HK-2 (cell line): Measurements from ENCODE around the gene VWC2.
"Not testable (repeated sequence)": the region's sequence is repeated elsewhere in the genome, so short reads cannot be mapped to it uniquely, and the experiment has no call there.

Experiments
- DNase-seq: peaks from one replicate; pipeline ENCODE4 v3.0.0-alpha.2; 2018; ENCODE audit not compliant: unreplicated experiment

Gene VWC2

DNA sequence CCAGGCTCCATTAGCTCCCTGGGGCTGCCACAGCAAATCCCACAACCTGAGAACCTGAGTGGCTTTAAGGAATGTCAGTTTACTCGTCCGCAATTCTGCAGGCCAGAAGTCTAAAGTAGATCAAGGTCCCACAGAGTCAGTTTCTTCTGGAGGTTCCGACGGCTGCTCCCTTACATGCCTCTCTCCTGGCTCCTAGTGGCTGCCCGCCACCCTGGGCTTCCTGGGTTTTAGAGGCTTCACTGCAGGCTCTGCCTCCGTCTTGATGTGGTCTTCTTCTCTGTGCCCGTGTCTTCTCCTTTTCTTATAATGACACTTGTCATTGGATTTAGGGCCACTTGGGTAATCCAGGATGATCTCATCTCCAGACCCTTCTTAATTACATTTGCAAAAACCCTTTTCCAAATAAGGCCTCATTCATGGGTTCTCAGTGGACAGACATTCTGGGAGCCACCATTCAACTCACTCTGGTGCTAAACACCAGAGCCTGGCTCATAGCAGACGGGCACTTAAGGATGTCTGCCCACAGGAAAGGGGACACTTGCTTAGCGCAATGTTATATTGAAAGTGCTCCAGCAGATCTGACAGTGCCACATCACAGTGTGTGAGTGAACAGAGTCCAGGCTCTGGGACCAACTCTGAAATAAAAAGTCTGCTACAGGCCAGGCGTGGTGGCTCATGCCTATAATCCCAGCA lies 77.6 kb downstream of the VWC2 start:
- no peak for DNase-seq

DNA sequence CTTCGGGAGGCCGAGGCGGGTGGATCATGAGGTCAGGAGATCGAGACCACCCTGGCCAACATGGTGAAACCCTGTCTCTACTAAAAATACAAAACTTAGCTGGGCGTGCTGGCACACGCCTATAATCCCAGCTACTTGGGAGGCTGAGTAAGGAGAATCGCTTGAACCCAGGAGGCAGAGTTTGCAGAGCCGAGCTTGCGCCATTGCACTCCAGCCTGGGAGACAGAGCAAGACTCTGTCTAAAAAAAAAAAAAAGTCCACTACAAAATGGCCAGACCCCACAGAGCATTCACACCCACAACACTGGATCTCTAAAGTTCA lies 78.1 kb downstream of the VWC2 start:
- not testable (repeated sequence) for DNase-seq

DNA sequence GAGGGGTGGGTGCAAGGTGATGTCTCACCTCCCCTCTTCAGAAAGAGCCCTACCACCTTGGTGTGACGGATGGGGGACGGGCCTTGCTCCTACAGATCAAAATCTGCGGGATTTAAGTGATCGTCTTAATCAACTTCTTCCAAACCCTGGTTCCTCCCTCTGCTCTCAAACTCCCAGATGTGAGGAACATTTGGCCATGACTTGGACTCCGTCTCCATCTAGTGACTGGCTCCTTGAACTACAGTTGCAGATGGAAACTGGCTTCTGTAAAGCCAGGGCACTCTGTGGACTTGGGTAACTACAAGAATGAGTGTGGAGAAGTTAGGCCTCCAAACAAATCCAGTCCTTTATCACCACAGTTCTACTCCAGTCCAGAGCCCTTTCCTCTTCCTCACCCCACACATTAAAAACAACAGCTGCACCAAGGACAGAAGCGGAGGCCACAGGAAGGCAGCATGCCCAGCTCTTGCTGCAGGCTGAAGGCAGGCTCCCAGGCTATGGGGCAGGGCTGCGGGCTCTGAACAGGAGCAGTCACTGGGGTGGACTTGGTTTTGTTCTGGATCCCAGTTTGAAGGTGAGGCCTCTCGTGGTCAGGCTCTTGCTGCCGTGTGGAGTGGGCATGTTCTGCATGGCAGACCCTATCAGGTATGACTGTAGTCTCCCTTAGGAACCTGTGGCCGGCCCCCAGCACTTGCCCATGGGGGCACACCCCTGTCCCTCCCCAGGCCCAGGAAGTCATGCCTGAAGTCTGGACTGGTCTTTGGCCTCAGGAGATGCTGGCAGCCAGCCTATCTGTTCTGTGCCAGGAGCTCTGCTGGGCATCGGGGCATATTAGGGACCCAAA lies 79.4 kb downstream of the VWC2 start:
- DNase-seq = peak; percentile 27

DNA sequence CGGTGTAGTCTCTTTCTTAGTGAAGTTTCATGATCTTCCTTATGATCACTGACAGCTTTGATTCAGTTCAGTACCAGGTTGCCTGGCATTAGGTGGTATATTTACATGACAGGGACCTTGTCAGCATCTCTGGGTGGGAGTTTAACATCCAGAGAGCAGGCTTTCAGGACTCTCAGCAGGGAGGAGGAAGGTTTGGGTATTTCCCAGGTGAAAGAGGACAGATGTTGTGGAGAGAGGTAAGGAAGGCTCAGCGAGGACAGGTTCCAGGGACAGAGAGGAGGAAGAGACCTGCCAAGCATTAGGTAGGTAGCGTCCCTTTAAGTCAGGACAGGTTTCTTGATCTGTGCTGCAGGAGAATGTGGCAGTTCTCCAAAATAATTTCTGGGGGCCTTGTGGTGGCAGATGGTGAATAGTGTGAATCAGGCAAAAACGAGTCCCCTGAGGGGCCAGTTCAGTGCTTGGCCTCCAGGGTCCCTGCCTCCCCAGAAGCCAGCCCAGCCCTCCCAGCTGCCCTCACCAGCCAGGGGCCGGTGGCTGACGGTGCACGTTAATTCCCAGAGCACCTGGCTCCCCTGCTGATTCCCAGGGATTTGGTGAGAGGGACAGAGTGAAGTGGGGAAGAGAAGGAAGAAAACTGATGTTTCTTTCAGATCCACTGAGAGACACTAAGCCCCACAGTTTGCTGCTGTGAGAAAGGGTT lies 82.0 kb downstream of the VWC2 start:
- DNase-seq = no peak

DNA sequence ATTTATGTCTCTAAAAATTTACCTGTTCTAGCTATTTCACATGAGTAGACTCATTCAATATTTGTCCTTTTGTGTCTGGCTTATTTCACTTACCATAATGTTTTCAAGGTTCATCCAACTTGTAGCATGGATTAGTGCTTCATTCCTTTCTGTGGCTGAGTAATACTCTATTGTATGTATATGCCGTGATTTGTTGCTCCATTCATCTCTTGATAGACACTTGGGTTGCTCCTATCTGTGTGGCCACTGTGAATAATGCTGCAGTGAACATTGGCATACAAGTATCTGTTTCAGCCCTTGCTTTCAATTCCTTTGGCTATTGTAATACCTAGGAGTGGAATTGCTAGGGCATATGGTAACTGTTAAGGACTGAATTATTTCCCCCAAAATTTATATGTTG lies 86.9 kb downstream of the VWC2 start:
- DNase-seq = no peak

DNA sequence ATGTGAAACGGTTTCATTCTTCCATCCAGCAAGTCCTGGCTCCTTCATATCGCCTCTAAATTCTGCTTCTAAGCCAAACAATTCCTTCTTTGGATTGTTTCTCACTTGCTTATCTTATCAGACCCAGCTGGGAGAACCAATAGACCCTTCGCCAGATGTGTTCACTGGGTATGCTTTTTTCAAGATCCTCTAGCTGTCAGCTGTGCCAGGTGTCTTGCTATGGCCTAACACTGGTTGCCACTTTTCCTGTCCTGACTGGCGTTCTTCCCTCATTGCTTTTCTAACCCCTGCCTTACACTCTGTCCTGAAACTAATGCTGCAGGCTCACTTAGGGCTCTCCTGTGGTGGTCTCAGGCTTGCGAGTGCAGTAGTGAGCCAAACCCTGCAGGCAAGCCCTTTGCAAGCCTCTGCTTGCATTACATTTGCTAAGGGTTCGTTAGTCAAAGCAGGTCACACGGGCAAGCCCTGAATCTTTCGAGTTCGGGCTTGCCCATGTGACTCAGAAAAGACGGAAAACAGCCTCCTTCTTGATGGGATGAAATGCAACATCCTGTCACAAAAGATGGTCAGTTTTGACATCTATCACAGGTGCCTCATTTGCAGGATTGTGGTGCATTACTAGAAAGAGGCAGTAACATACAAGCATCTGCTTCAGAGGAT lies 92.8 kb downstream of the VWC2 start:
- DNase-seq = no peak

DNA sequence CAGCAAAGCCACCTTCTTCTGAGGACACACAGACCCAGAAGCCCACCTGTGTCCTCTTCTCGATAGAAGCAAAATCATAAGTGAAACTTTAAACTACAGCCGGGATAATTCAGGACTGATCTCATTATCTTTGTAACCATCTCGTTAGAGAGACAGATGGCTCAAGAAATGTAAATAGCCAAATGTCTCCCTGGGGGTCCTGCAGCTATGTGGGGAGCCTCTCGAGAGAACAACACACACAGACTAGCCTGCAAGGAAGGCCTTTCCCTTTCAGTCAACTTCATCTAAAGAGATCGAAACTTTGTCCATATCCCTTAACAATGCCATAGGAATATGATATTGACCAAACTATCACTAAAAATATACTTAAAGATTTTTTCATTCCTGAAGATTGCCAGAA lies 93.5 kb downstream of the VWC2 start:
- no peak for DNase-seq

DNA sequence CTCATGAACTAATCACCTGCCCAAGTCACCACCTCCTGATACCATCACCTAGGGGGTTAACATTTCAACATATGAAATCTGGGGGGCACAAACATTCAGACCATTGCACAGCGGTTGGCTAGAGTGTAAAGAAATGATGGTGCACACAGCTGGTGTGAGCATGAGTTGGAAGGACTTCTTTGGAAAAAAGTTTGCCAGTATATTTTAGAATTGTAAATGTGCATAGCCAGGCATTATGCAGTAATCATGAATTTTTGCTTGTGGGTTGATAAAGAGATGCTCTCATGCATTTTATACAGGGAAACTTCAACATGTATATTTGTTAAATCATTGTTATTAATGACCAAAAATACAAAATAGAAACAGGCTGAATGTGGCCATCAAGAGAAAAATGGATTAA lies 100.0 kb downstream of the VWC2 start:
- DNase-seq = no peak

DNA sequence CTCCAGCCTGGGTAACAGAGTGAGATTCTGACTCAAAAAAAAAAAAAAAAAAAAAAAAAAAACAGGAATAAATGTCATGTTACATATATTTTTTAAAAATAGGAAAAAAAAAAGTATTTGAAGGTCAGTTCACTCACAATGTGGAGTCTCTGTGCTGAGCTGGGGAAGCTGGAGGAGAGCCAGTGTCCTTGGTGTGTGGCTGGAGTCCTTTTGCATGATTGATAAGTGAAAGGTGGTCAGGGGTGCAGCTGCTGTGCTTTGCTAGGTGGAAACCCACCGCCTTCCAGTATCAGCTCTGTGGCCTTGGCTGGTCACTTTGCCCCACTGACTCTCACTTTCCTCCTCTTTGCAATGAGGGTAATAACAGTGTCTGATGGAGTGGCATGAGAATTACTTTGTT lies 101.9 kb downstream of the VWC2 start:
- no peak for DNase-seq

DNA sequence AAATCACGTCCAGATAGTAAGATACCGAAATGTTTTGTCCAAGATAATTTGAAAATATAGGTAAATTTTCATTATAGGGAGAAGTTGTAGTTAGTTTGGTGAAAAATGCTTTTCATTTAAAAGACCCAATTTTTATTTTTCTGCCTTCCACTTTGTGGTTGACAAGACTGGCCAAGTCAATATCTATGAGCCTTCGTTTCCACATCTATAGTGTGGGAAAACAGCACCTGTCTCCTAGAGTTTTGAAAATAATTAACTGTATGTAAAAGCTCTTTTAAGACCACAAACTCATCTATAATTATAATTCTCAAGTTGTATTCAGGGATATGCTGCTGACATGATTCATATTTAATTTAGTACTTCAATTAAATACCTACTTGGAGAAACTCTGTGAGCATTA lies 102.8 kb downstream of the VWC2 start:
- no peak for DNase-seq

DNA sequence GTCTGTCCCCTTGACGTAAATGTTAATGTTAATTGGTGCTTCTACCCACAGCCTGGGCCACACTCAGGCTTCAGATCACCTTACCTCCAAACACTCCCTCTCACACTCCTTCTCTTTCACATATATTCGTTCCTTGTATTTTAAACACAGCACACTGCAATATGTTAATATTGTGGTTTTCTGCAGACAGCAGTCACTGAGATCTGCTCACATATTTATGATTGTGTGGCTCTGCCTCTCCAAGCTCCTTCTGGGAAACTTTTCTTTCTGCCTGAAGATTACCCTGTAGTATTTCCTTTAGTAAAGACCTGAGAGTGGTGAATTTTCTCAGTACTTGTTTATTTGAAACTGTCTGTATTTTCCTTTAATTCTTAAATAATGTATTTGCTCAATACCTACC lies 104.7 kb downstream of the VWC2 start:
- DNase-seq = no peak

DNA sequence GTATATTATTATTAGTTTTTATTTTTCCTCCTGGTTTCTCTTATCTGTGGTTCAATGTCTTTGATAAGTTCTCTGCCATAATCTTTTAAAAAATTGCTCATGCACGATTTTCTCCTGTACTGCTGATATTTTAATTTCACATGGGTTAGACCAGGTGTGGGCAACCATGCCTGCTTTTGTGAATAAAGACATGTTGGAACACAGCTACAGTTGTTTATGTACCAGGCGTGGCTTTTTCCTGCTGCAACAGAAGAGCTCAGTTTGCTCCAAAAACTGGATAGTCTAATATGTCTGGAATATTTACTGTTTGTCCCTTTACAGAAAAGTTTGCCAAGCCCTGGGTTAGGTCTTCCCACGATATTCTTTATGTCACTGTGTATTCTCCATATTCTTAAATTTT lies 105.2 kb downstream of the VWC2 start:
- no peak for DNase-seq

DNA sequence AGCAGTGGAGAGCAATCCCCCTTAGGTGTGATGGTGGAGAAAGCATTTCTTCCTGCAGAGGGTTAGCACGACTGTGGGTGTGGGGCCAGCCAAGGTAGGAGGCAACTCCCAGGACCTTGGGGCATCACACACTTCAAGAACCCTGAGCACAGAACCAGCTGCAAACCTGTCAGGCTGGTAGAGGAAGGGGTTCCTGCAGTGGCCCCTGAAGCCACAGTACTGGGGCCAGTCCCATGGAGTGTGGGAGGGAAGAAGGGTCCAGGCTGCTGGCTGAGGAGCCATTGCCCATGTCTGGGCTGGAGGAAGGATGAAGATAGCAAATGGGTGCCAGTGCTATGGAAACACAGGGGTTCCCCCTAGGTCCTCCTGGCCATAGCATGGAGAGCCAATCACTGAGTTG lies 110.5 kb downstream of the VWC2 start:
- no peak for DNase-seq

DNA sequence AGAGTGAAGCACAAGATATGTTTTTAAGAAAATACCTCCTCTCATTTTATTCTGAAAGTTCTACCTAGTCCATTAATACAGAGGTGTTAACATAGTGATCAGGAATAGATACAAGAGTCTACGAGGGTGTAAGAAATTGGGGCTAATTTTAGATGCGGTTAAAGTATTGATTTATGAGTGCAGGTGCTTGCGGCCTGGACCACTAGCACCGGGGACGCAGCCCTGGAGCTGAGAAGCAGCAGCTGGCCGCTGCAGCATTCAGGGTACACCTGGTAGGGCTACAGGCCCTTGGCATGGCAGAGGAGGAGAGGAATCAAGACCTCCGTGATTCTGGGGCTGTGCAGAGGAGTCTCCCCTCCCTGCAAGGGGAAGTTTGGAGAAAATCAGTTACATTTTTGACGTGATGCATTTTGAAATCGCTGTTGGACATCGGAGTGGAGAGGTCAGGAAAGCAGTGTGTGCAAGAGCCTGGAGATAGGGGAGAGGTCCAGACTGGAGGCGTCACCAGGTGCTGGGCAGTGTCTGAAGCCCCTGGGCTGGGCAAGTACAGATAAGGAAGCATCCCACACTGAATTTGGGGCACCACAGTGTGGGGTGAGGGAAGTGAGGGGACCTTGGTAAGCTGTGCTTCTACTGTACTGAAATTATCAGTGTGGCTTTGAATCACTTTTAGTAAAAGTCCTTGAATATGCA lies 112.3 kb downstream of the VWC2 start:
- no peak for DNase-seq

DNA sequence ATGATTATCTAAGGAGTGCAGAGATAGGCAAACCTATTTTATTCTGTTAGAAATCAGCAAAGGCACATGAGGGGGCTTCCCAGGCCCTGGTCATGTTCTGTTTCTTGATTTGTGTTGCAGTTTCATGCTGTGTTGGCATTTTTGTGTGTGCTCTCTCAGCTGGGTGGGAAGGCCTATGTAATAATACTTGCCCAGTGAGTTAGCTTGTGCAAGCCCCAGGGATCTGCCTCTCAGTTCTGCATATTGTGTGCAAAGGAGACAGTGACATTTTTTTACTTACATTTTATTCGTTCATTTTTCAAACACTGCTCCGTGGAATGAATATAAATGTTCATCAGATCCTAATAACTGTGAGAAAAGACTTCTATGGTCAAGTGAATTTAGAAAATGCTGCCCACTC lies 119.0 kb downstream of the VWC2 start:
- no peak for DNase-seq

DNA sequence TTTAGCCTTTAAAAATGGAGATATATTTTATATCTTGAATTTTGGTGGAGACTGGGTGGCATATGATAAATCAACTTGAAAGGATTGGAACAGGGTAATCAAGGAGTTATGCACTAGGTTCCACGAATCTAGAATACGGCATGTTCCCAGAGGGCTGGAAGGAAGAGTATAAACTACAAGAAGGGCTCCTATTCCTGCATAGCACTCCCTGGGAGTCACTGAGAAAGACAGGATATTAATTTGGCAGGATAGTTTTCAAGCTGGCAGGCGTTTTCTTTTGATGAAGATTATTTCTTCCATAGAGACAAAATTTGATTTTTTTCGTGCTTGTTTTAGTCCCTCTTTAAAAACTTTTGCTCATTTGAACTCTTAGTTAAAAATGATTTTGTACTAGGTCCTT lies 119.7 kb downstream of the VWC2 start:
- DNase-seq = no peak

DNA sequence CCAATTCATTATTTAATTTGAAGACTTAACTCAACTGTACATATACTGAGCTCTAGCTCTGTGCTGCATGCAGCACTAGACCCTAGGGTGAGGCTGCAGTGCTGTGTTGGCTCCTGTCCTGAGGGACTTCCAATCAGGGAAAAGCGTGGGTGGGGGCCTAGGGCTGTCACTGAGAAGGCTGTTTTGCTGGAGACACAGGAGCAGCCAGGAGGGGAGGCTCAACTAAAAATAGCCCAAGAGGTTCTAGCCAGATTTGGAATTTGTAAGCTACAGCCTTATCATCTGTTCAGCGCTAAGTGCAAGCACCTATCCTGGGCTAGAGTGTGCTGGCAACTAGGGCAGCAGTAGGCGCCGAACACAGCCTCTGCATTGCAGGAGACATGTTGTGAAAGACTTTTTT lies 121.1 kb downstream of the VWC2 start:
- no peak for DNase-seq

DNA sequence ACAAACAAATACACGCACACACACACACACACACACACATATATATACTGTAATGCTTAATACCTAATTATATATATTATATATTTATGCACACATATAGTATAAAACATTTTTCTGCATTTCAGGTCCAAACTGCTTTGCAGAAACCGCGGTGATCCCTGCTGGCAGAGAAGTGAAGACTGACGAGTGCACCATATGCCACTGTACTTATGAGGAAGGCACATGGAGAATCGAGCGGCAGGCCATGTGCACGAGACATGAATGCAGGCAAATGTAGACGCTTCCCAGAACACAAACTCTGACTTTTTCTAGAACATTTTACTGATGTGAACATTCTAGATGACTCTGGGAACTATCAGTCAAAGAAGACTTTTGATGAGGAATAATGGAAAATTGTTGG lies 138.5 kb downstream of the VWC2 start:
- no peak for DNase-seq

DNA sequence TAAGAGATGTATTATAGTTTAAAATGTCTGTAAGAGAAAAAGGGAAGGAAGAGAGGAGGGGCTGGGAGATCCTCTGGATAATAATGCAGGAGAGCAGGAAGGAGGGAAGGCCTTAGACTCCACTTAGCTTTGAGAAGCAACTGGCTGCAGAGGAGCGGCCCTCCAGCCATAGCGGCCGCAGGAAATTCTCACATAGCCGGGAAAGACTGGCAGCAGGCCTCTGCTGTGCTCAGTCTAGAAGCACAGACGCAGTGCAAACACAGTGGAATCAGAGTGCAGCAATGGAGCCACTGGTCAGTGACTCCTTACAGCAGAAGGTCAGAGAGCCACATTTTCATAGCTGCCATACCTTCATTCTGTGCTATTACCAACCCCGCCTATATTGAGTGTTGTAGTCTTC lies 153.3 kb downstream of the VWC2 start:
- no peak for DNase-seq

DNA sequence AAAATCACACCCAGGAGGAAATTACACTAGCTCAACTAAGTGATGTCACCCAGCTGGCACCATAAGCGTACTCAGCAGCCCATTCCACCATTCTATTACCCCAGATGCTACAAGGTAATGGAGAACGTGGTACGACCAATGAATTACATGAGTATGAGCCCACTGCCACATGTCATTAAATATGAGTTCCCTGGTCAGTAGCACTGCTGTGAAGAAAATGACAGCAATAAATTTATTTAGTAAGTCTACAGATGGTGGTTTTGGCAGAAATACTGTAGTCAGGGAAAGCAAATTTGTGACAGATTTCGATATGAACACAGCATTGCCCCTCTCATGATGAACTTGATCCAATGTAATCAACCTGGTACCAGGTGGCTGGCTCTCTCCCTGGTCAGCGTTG lies 154.2 kb downstream of the VWC2 start:
- DNase-seq = no peak

DNA sequence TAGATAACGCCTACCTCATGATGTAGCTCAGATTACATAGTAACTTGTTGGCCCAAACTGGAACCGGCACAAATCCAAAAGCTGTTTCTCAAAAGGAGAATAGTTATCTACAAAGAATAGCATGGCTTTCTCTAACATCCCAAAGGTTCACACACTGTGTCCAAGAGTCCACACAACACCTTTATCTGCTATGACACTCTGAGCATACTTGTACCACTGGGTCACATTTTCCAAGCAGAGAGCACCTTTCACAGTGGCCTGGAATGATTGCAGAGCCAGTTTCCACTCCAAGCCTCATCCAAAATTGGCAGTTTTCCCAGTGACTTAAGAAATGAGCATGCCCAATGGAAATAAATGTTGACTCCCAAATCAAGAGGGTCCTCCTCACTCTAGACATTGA lies 155.3 kb downstream of the VWC2 start:
- no peak for DNase-seq

DNA sequence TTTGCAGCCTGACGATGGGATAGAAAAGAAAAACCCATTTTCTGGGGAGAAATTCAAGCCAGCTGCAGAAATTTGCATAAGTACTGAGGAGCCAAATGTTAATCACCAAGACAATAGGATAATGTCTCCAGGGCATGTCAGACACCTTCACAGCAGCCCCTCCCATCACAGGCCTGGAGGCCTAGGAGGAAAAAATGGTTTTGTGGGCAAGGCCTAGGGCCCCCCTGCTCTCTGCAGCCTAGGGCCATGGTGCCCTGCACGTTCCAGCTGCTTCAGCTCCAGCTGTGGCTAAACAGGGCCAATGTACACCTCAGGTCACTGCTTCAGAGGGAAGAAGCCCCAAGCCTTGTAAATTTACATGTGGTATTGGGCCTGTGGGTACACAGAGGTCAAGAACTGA lies 158.2 kb downstream of the VWC2 start:
- no peak for DNase-seq
